Osteocyte (in vitro differentiated cells): Measurements from ENCODE around the gene DYRK4. TPM values are rescaled to one million over a fixed set of nuclear protein-coding genes. Genes with fewer than 3 reads are reported as not detected.

Experiments used
- DNase-seq: peaks from one replicate; pipeline ENCODE4 v3.0.0; 2021; ENCODE audit warnings: mixed read lengths; ENCODE audit not compliant: unreplicated experiment; ENCODE audit errors: extremely low spot score
- H3K27ac Mint-ChIP-seq: one replicate; pipeline ENCODE4 v1.8.0; 2021; ENCODE audit warnings: mild to moderate bottlenecking, mixed read lengths; ENCODE audit not compliant: unreplicated experiment
- H3K27me3 Mint-ChIP-seq: one replicate; pipeline ENCODE4 v1.8.0; 2021; ENCODE audit warnings: mixed read lengths; ENCODE audit not compliant: unreplicated experiment
- H3K36me3 Mint-ChIP-seq: one replicate; pipeline ENCODE4 v1.8.0; 2021; ENCODE audit warnings: mixed read lengths; ENCODE audit not compliant: unreplicated experiment
- H3K4me1 Mint-ChIP-seq: one replicate; pipeline ENCODE4 v1.8.0; 2021; ENCODE audit warnings: mixed read lengths; ENCODE audit not compliant: unreplicated experiment
- H3K4me3 Mint-ChIP-seq: one replicate; pipeline ENCODE4 v1.8.0; 2021; ENCODE audit warnings: mild to moderate bottlenecking, moderate library complexity, mixed read lengths; ENCODE audit not compliant: unreplicated experiment
- H3K9me3 Mint-ChIP-seq: one replicate; pipeline ENCODE4 v1.8.0; 2021; ENCODE audit warnings: mixed read lengths; ENCODE audit not compliant: unreplicated experiment
- total RNA-seq: library from RNA; stranded (reverse); gene quantifications from 2 replicates; pipeline ENCODE4 v1.2.1, GENCODE V29; 2021
- TF ChIP-seq, protein P1 (sequence below): fragments of 200-600 bp; sonication (generic); IDR thresholded peaks from 2 replicates; pipeline ENCODE4 v1.5.0; 2021; ENCODE audit warnings: antibody characterized with exemption, mild to moderate bottlenecking, moderate library complexity

The DYRK4 gene
- total RNA-seq, 1 donor from 2014 or later = 35.0 TPM

DNA sequence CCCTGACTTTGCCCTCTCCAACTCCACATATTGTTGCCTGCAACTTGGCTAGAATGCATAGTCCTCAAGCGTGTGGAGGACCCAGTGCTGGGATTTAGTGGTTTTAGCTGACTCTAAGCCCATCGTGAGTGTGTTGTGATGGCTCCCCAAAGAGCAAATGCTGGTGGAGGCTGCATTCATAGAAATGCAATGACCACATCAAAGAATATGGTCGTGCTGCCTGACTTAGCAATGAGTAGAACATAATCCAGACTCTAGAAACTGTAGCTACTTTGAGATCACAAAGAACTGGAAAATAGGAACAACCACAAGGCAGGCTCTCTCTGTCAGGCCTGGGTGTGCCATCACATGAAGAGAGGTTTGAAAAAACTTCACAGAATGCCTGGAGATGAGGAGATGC, 1.3 kb downstream of the DYRK4 start:
- Mint-ChIP-seq H3K4me1 (peaks cover 11% of the 10 kb centered on the region), H3K9me3 (no peaks in the 10 kb centered on the region), H3K27me3 (no peaks in the 10 kb centered on the region), H3K4me3 (no peak overlapping the region), H3K27ac (no peak overlapping the region), H3K36me3 (no peaks in the 10 kb centered on the region)
- TF ChIP-seq, protein P1, sequence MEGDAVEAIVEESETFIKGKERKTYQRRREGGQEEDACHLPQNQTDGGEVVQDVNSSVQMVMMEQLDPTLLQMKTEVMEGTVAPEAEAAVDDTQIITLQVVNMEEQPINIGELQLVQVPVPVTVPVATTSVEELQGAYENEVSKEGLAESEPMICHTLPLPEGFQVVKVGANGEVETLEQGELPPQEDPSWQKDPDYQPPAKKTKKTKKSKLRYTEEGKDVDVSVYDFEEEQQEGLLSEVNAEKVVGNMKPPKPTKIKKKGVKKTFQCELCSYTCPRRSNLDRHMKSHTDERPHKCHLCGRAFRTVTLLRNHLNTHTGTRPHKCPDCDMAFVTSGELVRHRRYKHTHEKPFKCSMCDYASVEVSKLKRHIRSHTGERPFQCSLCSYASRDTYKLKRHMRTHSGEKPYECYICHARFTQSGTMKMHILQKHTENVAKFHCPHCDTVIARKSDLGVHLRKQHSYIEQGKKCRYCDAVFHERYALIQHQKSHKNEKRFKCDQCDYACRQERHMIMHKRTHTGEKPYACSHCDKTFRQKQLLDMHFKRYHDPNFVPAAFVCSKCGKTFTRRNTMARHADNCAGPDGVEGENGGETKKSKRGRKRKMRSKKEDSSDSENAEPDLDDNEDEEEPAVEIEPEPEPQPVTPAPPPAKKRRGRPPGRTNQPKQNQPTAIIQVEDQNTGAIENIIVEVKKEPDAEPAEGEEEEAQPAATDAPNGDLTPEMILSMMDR = no peak
- no peak for DNase-seq

DNA sequence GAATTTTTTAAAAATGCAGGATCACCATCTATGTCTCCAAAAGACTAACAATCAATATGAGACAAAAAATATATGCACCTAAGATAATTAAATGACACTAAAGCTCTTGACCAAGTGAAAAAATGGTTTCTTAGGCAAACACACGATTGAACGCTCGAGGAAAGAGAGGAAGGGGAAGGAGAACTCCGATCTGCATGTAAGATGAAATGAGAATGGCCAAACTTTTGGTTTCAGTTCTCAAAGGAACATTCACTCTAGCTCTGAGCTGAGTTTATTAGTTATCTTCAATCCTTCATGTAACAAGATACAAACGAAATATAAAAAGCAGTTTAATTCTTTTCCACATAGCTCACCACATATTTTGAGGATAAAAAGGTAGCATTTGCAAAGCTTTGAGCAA, 2.8 kb downstream of the DYRK4 start:
- H3K9me3 Mint-ChIP-seq = no peaks in the 10 kb centered on the region
- H3K36me3 Mint-ChIP-seq = no peaks in the 10 kb centered on the region
- no peak overlapping the region for H3K4me3 Mint-ChIP-seq
- TF ChIP-seq, protein P1 = no peak
- H3K4me1 Mint-ChIP-seq = peaks cover 11% of the 10 kb centered on the region
- DNase-seq = no peak
- no peaks in the 10 kb centered on the region for H3K27me3 Mint-ChIP-seq
- no peak overlapping the region for H3K27ac Mint-ChIP-seq

DNA sequence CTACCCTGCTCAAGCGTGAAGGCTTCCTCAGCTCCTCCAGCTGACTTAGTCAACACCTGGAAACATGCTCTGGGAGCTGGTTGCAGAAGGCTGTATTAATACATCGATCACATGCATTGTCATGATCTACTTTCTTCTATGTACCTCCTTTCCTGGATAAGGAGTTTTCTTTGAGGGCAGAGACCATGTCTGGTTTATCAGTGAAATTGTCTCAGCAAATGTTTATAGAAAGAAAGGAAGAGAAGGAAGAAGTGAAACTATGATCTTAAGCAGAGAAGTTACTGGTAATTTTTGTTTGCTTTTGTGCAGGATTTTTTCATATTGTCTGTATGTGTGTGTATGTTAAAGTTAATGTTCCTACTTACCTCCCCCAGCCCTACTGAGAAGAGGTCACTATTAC, 4.5 kb downstream of the DYRK4 start:
- H3K4me1 Mint-ChIP-seq = peaks cover 11% of the 10 kb centered on the region
- no peak for DNase-seq

GRCh38 chr12:4567073-4567881, 5.3 kb downstream of the DYRK4 start:
- TF ChIP-seq, protein P1 = no peak
- Mint-ChIP-seq H3K4me3 (no peak overlapping the region), H3K27ac (no peak overlapping the region), H3K27me3 (no peaks in the 10 kb centered on the region), H3K36me3 (no peaks in the 10 kb centered on the region), H3K9me3 (no peaks in the 10 kb centered on the region), H3K4me1 (peaks cover 3% of the 10 kb centered on the region)
- DNase-seq = no peak

More for the DNA sequence above, 4.5 kb downstream of the DYRK4 start:
- no peak overlapping the region for H3K4me3 Mint-ChIP-seq
- no peak overlapping the region for H3K27ac Mint-ChIP-seq
- H3K27me3 Mint-ChIP-seq = no peaks in the 10 kb centered on the region
- H3K9me3 Mint-ChIP-seq = no peaks in the 10 kb centered on the region
- no peaks in the 10 kb centered on the region for H3K36me3 Mint-ChIP-seq
- TF ChIP-seq, protein P1 = no peak

GRCh38 chr12:4569261-4569660, 7.3 kb downstream of the DYRK4 start:
- no peak overlapping the region for H3K4me3 Mint-ChIP-seq
- H3K27ac Mint-ChIP-seq = no peak overlapping the region
- TF ChIP-seq, protein P1 = no peak

More at GRCh38 chr12:4569261-4569660, 7.3 kb downstream of the DYRK4 start:
- Mint-ChIP-seq H3K36me3 (no peaks in the 10 kb centered on the region), H3K9me3 (no peaks in the 10 kb centered on the region), H3K4me1 (no peaks in the 10 kb centered on the region), H3K27me3 (no peaks in the 10 kb centered on the region)
- DNase-seq = no peak
